SK-N-SH (cell line): ENCODE data around the gene ARL5A.

Experiments used
- GABPA ChIP-seq: IDR thresholded peaks from 2 replicates; pipeline ENCODE4 v1.4.0; 2012; ENCODE audit warnings: low read depth, mild to moderate bottlenecking
- TF ChIP-seq, protein P1 (sequence below): IDR thresholded peaks from 2 replicates; pipeline ENCODE4 v1.4.0; 2012; ENCODE audit warnings: low read depth

DNA sequence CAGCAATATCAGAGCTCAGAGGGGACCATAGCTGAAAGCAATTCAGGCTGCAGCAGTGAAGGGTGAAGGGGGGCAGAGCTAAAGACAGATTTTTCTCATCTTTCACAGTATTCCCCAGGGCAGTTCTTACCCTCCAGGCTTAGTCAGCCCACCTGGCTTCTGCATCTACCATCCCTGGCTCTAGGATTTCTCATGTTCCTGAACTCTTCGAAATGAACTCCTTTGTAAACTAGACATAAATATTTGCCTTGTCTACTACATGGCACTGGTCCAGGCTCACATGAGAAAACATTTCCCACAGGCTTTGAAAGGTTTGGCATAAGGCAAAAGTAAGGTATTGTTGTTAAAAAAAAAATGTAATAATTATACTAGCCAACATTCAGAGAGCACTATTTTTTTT lies 70.4 kb downstream of the ARL5A start:
- no peak for TF ChIP-seq GABPA
- TF ChIP-seq, protein P1, sequence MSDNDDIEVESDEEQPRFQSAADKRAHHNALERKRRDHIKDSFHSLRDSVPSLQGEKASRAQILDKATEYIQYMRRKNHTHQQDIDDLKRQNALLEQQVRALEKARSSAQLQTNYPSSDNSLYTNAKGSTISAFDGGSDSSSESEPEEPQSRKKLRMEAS, result no peak
